Endometrial microvascular endothelial cells (primary cell): Measurements from ENCODE around the gene REG1B. TPM values are rescaled to one million over a fixed set of nuclear protein-coding genes. Genes with fewer than 3 reads are reported as not detected.
"Not testable (repeated sequence)": the region's sequence is repeated elsewhere in the genome, so short reads cannot be mapped to it uniquely, and the experiment has no call there.

ENCODE experiments used
- in situ Hi-C: cut with HindIII; loops from 2 replicates; pipeline ENCODE4 v1.10.0; 2017; ENCODE audit warnings: low sequenced_read_pairs, low pct_unique_long_range_greater_than_20kb; ENCODE audit errors: inconsistent ontology term
- total RNA-seq: library from RNA; depleted of rRNA; stranded (reverse); fragments of >200 nt; gene quantifications from one replicate; pipeline ENCODE4 v1.2.3, GENCODE V29; 2015; ENCODE audit errors: inconsistent ontology term

The REG1B gene
- total RNA-seq, 1 donor from 2014 or later = not detected

GRCh38 chr2:79090693-79091092 is 2.9 kb upstream of the REG1B start:
- in situ Hi-C loops = no loop called here

- in situ Hi-C loops = no loop called here
Measured at GRCh38 chr2:79086255-79086654, 1.5 kb downstream of the REG1B start.

- in situ Hi-C loops = no loop called here
Measured at GRCh38 chr2:79085382-79085781, 2.4 kb downstream of the REG1B start.

GRCh38 chr2:79084495-79085135 is 3.2 kb downstream of the REG1B start:
- in situ Hi-C loops = no loop called here

GRCh38 chr2:79083597-79084251 is 4.1 kb downstream of the REG1B start:
- in situ Hi-C loops = no loop called here

- in situ Hi-C loops = no loop called here
Measured at GRCh38 chr2:79082987-79083386, 4.8 kb downstream of the REG1B start.

GRCh38 chr2:79071078-79071477 is 16.7 kb downstream of the REG1B start:
- in situ Hi-C loops = no loop called here

GRCh38 chr2:79065201-79065600 is 22.6 kb downstream of the REG1B start:
- in situ Hi-C loops = no loop called here

- in situ Hi-C loops = not testable (repeated sequence)
Measured at GRCh38 chr2:79054769-79055168, 33.0 kb downstream of the REG1B start.

- in situ Hi-C loops = not testable (repeated sequence)
Measured at GRCh38 chr2:79053486-79053885, 34.3 kb downstream of the REG1B start.

- in situ Hi-C loops = no loop called here
Measured at GRCh38 chr2:79041032-79041448, 46.8 kb downstream of the REG1B start.

GRCh38 chr2:79039944-79040343 is 47.8 kb downstream of the REG1B start:
- in situ Hi-C loops = no loop called here

Other genes starting within 250 kb of the REG1B start
- not detected for gene REG3G, start 62.3 kb downstream of the REG1B start, total RNA-seq
- gene REG1A, start 32.5 kb upstream of the REG1B start, total RNA-seq = not detected
- gene REG3A, start 71.8 kb upstream of the REG1B start, total RNA-seq = not detected